Hematopoietic multipotent progenitor cell treated with erythropoietin and hydrocortisone succinate and interleukin-3 and kit ligand, for 4 days (in vitro differentiated cells): Measurements from ENCODE around the gene TMEM132A.

Experiments
- DNase-seq: peaks from one replicate; pipeline ENCODE4 v3.0.0-alpha.2; 2015

TMEM132A gene

GRCh38 chr11:60923326-60923725 lies 934 bp upstream of the TMEM132A start:
- no peak for DNase-seq

- DNase-seq: no peak
Measured at GRCh38 chr11:60923800-60924109, 505 bp upstream of the TMEM132A start.

GRCh38 chr11:60924906-60925853 lies 920 bp downstream of the TMEM132A start:
- DNase-seq: no peak

GRCh38 chr11:60925868-60926267 lies 1.6 kb downstream of the TMEM132A start:
- no peak for DNase-seq

- DNase-seq: no peak
Measured at GRCh38 chr11:60926500-60926899, 2.2 kb downstream of the TMEM132A start.

- no peak for DNase-seq
Measured at GRCh38 chr11:60927061-60927592, 2.9 kb downstream of the TMEM132A start.

- DNase-seq: no peak
Measured at GRCh38 chr11:60927600-60927999, 3.3 kb downstream of the TMEM132A start.

GRCh38 chr11:60928563-60929001 lies 4.3 kb downstream of the TMEM132A start:
- no peak for DNase-seq

GRCh38 chr11:60929764-60930163 lies 5.5 kb downstream of the TMEM132A start:
- no peak for DNase-seq

GRCh38 chr11:60930394-60930793 lies 6.1 kb downstream of the TMEM132A start:
- no peak for DNase-seq

- DNase-seq: no peak
Measured at GRCh38 chr11:60931917-60932316, 7.7 kb downstream of the TMEM132A start.

- DNase-seq: no peak
Measured at GRCh38 chr11:60932605-60933356, 8.5 kb downstream of the TMEM132A start.

GRCh38 chr11:60933416-60934123 lies 9.3 kb downstream of the TMEM132A start:
- no peak for DNase-seq

GRCh38 chr11:60934124-60934789 lies 10.0 kb downstream of the TMEM132A start:
- DNase-seq: no peak

GRCh38 chr11:60934790-60935605 lies 10.7 kb downstream of the TMEM132A start:
- no peak for DNase-seq

- DNase-seq: no peak
Measured at GRCh38 chr11:60935676-60936442, 11.6 kb downstream of the TMEM132A start.

GRCh38 chr11:60936467-60937143 lies 12.3 kb downstream of the TMEM132A start:
- DNase-seq: no peak

- no peak for DNase-seq
Measured at GRCh38 chr11:60937144-60937527, 12.9 kb downstream of the TMEM132A start.

- no peak for DNase-seq
Measured at GRCh38 chr11:60937811-60938210, 13.6 kb downstream of the TMEM132A start.

- DNase-seq: no peak
Measured at GRCh38 chr11:60938500-60938899, 14.2 kb downstream of the TMEM132A start.
